HG03280 (cell line): Measurements from ENCODE around the gene COL4A1.

ENCODE experiments used
- ATAC-seq: cut with Tn5 transposase; IDR thresholded peaks from one replicate; pipeline ENCODE4 v1.9.1; 2021; ENCODE audit warnings: mild to moderate bottlenecking, moderate library complexity; ENCODE audit not compliant: unreplicated experiment

Gene COL4A1

DNA sequence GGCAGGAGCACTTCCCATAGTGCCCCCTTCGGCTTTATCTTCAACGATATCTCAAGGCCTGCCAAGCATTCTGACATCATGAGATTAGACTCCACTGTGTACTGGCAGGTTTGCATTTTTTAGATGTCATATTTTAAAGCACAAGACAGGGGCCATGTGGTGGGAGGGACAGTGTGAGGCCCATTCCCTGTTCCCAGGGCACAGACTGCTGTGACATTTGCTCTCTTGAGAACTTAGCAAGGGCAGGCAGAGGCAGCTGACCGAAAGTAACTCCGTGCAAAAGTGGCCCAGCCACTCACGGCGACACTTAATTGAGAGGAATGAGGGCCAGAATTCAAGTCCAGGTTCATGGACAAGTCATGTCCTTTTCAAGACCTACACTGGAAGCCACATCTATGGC lies 201.8 kb downstream of the COL4A1 start:
- no peak for ATAC-seq

DNA sequence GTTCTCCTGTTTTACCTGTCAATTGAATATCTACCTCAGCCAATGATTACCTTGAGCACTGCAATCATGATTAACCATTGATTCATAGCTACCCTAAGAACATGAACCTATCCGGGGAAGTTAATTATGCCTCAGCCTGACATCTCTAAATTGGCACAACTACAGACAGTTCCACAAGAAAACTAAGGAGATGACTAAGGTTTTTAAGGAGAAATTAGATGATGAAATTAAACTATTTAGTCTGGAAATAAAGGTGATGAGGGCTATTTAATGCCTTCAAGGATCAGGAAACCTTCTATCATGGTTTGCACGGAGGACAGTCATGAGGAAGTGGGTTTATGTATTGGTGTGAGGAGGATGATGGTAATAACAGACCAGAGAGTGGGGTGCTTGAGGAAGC lies 203.4 kb downstream of the COL4A1 start:
- no peak for ATAC-seq

DNA sequence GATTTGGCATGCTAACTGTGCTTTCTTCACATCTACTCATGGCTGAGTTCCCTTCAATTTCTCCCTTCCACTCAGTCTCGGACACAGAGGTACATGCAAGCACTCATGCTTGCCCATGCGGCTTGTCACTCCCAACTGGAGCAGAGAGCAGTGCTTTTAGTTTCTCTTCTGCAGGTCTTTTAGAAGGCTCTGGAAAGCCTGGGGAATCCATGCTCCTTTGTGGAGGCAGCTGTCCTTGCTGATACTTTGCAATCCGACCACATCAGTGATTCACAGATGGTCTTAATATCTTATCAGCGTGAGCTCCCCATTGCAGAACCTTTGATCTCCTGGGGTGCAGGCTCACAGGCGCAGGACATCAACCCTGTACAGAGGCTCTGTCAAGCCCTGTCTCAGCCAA lies 203.9 kb downstream of the COL4A1 start:
- ATAC-seq, result no peak

DNA sequence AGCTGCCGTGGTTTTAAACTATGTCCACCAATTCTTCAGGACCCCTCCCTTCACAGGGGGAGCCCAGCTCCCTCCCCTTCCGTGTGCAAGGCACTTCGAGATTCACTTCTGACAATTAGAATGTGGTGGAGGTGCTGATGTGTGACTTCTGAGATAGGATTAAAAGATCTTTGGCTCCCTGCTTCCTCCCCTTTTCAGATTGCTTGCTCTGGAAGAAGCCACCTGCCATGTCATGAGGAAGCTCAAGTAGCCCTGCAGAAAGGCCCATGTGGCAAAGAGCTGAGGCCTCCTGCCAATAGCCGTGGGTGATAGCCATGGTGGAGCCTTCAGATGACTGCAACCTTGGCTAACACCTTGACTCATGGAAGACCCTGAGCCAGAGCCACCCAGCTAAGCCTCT lies 204.9 kb downstream of the COL4A1 start:
- ATAC-seq, result no peak

DNA sequence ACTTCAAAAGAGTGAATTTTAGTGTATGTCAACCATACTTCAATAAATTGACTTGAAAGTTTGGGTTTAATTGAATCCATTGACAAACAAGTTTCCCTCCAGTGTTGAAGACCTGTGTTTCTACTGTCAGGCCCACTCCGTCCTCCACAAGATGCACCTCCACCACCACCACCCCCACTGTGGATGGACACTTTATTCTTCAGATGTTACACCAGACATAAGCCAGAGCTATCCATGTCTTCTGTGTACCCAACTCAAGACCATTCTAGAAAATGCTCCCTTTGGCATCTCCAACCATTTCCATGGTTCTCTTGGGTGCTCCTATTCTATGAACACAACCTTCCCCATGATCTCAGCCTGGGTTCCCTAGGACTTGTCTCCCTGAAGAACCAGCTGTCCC lies 207.0 kb downstream of the COL4A1 start:
- ATAC-seq, result no peak
